GM20431 (cell line): Measurements from ENCODE around the gene PREX1.

Experiments used
- in situ Hi-C: fragments of 300-500 bp; cut with MseI, MboI; formaldehyde crosslinking; loops from one replicate; pipeline ENCODE4 v1.15.0; 2020; ENCODE audit warnings: low sequenced_read_pairs; ENCODE audit not compliant: unreplicated experiment

PREX1 gene

GRCh38 chr20:48656137-48656536 lies 171.7 kb downstream of the PREX1 start:
- in situ Hi-C loops = loop anchor here (10.0 kb wide), 1 partner anchor 249 kb away; no protein-coding TSS in a partner anchor

GRCh38 chr20:48653706-48654051 lies 174.1 kb downstream of the PREX1 start:
- in situ Hi-C loops = loop anchor here (10.0 kb wide), 1 partner anchor 251 kb away; no protein-coding TSS in a partner anchor

- in situ Hi-C loops = loop anchor here (10.0 kb wide), 1 partner anchor 252 kb away; no protein-coding TSS in a partner anchor
These were observed 174.7 kb downstream of the PREX1 start for GRCh38 chr20:48652961-48653705.

- in situ Hi-C loops = loop anchor here (10.0 kb wide), 1 partner anchor 253 kb away; no protein-coding TSS in a partner anchor
These were observed 175.8 kb downstream of the PREX1 start for GRCh38 chr20:48651960-48652359.

GRCh38 chr20:48651271-48651670 lies 176.5 kb downstream of the PREX1 start:
- in situ Hi-C loops = loop anchor here (10.0 kb wide), 1 partner anchor 254 kb away; no protein-coding TSS in a partner anchor

GRCh38 chr20:48649868-48650267 lies 177.9 kb downstream of the PREX1 start:
- in situ Hi-C loops = loop anchor here (10.0 kb wide), 1 partner anchor 255 kb away; no protein-coding TSS in a partner anchor

GRCh38 chr20:48649104-48649626 lies 178.6 kb downstream of the PREX1 start:
- in situ Hi-C loops = no loop called here

- in situ Hi-C loops = no loop called here
These were observed 179.2 kb downstream of the PREX1 start for GRCh38 chr20:48648482-48649051.

GRCh38 chr20:48647858-48648257 lies 179.9 kb downstream of the PREX1 start:
- in situ Hi-C loops = no loop called here

- in situ Hi-C loops = no loop called here
These were observed 182.1 kb downstream of the PREX1 start for GRCh38 chr20:48645666-48646065.

GRCh38 chr20:48644286-48644828 lies 183.4 kb downstream of the PREX1 start:
- in situ Hi-C loops = no loop called here

GRCh38 chr20:48642105-48642880 lies 185.5 kb downstream of the PREX1 start:
- in situ Hi-C loops = no loop called here

- in situ Hi-C loops = no loop called here
These were observed 186.9 kb downstream of the PREX1 start for GRCh38 chr20:48640871-48641270.

GRCh38 chr20:48639899-48640298 lies 187.9 kb downstream of the PREX1 start:
- in situ Hi-C loops = no loop called here

- in situ Hi-C loops = no loop called here
These were observed 189.3 kb downstream of the PREX1 start for GRCh38 chr20:48638546-48638945.

GRCh38 chr20:48637461-48637860 lies 190.3 kb downstream of the PREX1 start:
- in situ Hi-C loops = no loop called here

- in situ Hi-C loops = no loop called here
These were observed 191.5 kb downstream of the PREX1 start for GRCh38 chr20:48636301-48636700.

- in situ Hi-C loops = no loop called here
These were observed 192.0 kb downstream of the PREX1 start for GRCh38 chr20:48635791-48636267.

- in situ Hi-C loops = no loop called here
These were observed 192.4 kb downstream of the PREX1 start for GRCh38 chr20:48635361-48635760.

- in situ Hi-C loops = no loop called here
These were observed 193.2 kb downstream of the PREX1 start for GRCh38 chr20:48634641-48635040.
